ENCODE data around the gene HNRNPA1. TPM values are rescaled to one million over a fixed set of nuclear protein-coding genes. Genes with fewer than 3 reads are reported as not detected.

HNRNPA1 gene
- total and polyA plus RNA-seq, 2 of the 4 experiments (the other 2 are of a cell fraction): 747 to 1,409 TPM

- dilution Hi-C loops (cut with HindIII; ENCODE audit: low sequenced_read_pairs, unreplicated experiment): no loop called here
- CTCF ChIA-PET: interaction anchor here (1.2 to 1.5 kb wide), 3 partner anchors 9 to 46 kb away, joined by 3 to 5 read pairs (median 5); partner anchors contain the start of gene COPZ1
These were observed 53.0 kb downstream of the HNRNPA1 start for GRCh38 chr12:54333420-54334034.

More at GRCh38 chr12:54333420-54334034, 53.0 kb downstream of the HNRNPA1 start:
- H3K9ac ChIP-seq (ENCODE audit: low read depth, low read length): no peak overlapping the region
- H2AK9ac ChIP-seq (replicated peaks; ENCODE audit: low read depth, low read length, poor library complexity): no peak overlapping the region
- POLR2A ChIA-PET (ENCODE audit: unreplicated experiment): no interaction called here
- peaks cover 34% of the 10 kb centered on the region for H4K20me1 ChIP-seq (ENCODE audit: insufficient read depth, low read length)
- ATAC-seq (ENCODE audit: low read depth) (no peak), DNase-seq (no peak)
- intact Hi-C loops (cut with micrococcal nuclease): no loop called here
- in situ Hi-C loops (cut with MboI; ENCODE audit: low sequenced_read_pairs): no loop called here
- H2BK20ac ChIP-seq (ENCODE audit: low read depth, low read length): no peak overlapping the region
- H3K27ac ChIP-seq (ENCODE audit: insufficient read depth, low read length): no peak overlapping the region
- H4K8ac ChIP-seq (ENCODE audit: low read depth in 2 of 2, low read length in 2 of 2): no peak overlapping the region
- H3K18ac ChIP-seq (ENCODE audit: low read depth, low read length): no peak overlapping the region
- WGBS, 2 experiments (ENCODE audit: extremely low coverage in 2 of 2, insufficient read length in 1 of 2): no CpG with 5 or more reads among the region's 4 CpGs
- no peaks in the 10 kb centered on the region for H3K27me3 ChIP-seq (ENCODE audit: control insufficient read depth, insufficient read depth, low read length)
- H2AFZ ChIP-seq (replicated peaks; ENCODE audit: low read length, poor library complexity): no peak overlapping the region
- no peak overlapping the region for H2BK5ac ChIP-seq (ENCODE audit: low read depth, low read length, poor library complexity, severe bottlenecking)
- H3K4me2 ChIP-seq (ENCODE audit: low read depth, low read length): no peak overlapping the region
- no peak overlapping the region for H2AK5ac ChIP-seq (ENCODE audit: low read depth, low read length)
- H3K79me1 ChIP-seq (ENCODE audit: low read depth in 1 of 2, low read length in 2 of 2): peaks cover 19 to 78% of the 10 kb centered on the region in 2 experiments; a peak in 3 of 4 replicates
- H3K9me1 ChIP-seq (ENCODE audit: insufficient read depth, low read length): peaks cover 7% of the 10 kb centered on the region
- H3K4me1 ChIP-seq (ENCODE audit: control insufficient read depth, insufficient read depth, low read length): peaks cover 17% of the 10 kb centered on the region
- H3K36me3 ChIP-seq (ENCODE audit: control insufficient read depth, insufficient read depth, low read length): 0 out of 2 replicates have a peak, but pooled peaks cover 4% of the 10 kb centered on the region
- no peak overlapping the region for H3K56ac ChIP-seq (ENCODE audit: extremely low read depth, insufficient read depth, low read length)
- no peak overlapping the region for H3K4ac ChIP-seq (ENCODE audit: low read depth, low read length)
- TF ChIP-seq MAZ (IDR thresholded peaks at IDR 0.05; ENCODE audit: borderline replicate concordance, low read depth, low read length): no peak
- TF ChIP-seq CTCF (conservative IDR thresholded peaks at IDR 0.05; ENCODE audit: low read depth, low read length): no peak
- TF ChIP-seq SMC3 (IDR thresholded peaks at IDR 0.05; ENCODE audit: low read depth, low read length): no peak
- no peak for TF ChIP-seq MXI1 (IDR thresholded peaks at IDR 0.05; ENCODE audit: borderline replicate concordance, low read depth, low read length)
- no peak for TF ChIP-seq RCOR1 (IDR thresholded peaks at IDR 0.05; ENCODE audit: insufficient replicate concordance, low read length)
- no peak for TF ChIP-seq ELK1 (IDR thresholded peaks at IDR 0.05; ENCODE audit: borderline replicate concordance, low read depth, low read length)
- no peak for TF ChIP-seq FOS (IDR thresholded peaks at IDR 0.05; ENCODE audit: low read depth, low read length)
- TF ChIP-seq NFE2L2 (IDR thresholded peaks at IDR 0.05; ENCODE audit: low read depth, low read length): no peak
- TF ChIP-seq USF2 (IDR thresholded peaks at IDR 0.05; ENCODE audit: low read depth, low read length): no peak
- TF ChIP-seq CEBPB (IDR thresholded peaks at IDR 0.05; ENCODE audit: low read depth, low read length): no peak
- no peak for TF ChIP-seq RAD21 (IDR thresholded peaks at IDR 0.05; ENCODE audit: low read length)
- no peak for TF ChIP-seq POLR2A (IDR thresholded peaks at IDR 0.05; ENCODE audit: low read depth, low read length)
- H3K23ac ChIP-seq (ENCODE audit: low read depth, low read length): no peak overlapping the region
- H2BK15ac ChIP-seq (ENCODE audit: low read depth, low read length): no peak overlapping the region
- no peak overlapping the region for H4K5ac ChIP-seq (ENCODE audit: low read depth, low read length)
- no peak overlapping the region for H4K91ac ChIP-seq (ENCODE audit: insufficient read depth, low read depth, low read length)
- H3K14ac ChIP-seq (replicated peaks; ENCODE audit: low read depth, low read length): no peak overlapping the region
- H3K4me3 ChIP-seq (ENCODE audit: insufficient read depth, low read depth, low read length): no peak overlapping the region
- no TSS peak for BruUV-seq (replicated peaks)
- no peaks in the 10 kb centered on the region for H3K9me3 ChIP-seq (ENCODE audit: control insufficient read depth, insufficient read depth, low read length)
- no peak overlapping the region for H2BK120ac ChIP-seq (ENCODE audit: low read depth, low read length)

Measured in IMR-90 (cell line).